GM21526 (cell line): ENCODE results near the gene P2RX3.
"Not testable (repeated sequence)": the region's sequence is repeated elsewhere in the genome, so short reads cannot be mapped to it uniquely, and the experiment has no call there.

Source experiments
- ATAC-seq: cut with Tn5 transposase; IDR thresholded peaks from one replicate; pipeline ENCODE4 v1.9.1; 2021; ENCODE audit warnings: moderate library complexity; ENCODE audit not compliant: unreplicated experiment, low FRiP score

The P2RX3 gene

DNA sequence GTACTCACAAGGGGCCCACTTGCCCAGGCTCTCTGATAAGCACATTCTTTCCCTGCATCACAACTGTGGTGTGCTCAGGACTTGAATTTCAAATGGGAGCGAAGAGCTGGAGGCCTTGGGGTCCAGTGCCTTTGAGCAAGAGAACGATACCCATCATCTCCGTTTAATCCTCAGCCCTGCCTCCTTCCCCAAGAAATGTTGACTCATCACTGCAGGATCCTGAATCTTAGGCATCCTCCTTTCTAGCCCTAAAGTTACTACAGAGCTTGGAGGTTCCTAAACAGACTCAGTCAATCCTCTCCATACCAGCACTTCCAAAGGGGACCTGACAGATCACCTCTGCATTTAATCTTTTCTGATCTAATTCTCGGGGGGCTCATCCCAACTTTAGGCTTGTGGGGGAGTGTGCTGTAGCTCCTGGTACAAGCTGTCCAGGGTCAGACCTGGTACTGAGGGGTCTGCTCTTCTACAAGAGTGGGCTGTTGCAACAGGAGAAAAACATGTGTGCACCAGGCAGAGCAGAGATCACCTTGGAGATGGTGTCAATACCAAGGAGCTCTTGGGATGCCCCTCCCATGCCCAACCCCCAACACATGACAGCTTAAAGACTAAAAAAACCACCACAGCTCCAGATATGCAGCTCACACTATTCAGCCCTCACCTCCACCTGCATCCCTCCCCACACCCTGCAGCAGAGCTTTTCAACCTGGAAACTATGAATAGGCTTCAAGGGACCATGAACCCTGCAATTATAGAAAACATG lies 56.2 kb downstream of the P2RX3 start:
- no peak for ATAC-seq

- no peak for ATAC-seq
Measured at GRCh38 chr11:57395905-57396623, 57.9 kb downstream of the P2RX3 start.

DNA sequence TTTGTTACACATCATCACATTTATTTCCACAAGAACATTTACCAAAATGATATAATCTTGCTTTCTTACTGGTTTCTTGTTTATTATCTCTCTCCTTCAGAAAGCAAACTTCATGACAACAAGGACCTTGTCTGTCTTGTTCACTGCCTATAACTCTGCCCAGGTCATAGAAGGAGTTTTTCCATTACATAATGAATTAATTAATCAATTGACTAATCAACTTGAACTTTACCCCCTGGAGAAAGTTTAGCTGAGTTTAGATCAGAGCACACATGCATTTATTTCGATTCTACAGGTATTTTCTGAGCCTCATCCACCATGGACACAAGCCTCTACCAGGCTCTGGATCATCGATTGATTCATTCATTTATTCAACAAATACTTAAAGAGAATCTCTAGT lies 58.6 kb downstream of the P2RX3 start:
- ATAC-seq: no peak

DNA sequence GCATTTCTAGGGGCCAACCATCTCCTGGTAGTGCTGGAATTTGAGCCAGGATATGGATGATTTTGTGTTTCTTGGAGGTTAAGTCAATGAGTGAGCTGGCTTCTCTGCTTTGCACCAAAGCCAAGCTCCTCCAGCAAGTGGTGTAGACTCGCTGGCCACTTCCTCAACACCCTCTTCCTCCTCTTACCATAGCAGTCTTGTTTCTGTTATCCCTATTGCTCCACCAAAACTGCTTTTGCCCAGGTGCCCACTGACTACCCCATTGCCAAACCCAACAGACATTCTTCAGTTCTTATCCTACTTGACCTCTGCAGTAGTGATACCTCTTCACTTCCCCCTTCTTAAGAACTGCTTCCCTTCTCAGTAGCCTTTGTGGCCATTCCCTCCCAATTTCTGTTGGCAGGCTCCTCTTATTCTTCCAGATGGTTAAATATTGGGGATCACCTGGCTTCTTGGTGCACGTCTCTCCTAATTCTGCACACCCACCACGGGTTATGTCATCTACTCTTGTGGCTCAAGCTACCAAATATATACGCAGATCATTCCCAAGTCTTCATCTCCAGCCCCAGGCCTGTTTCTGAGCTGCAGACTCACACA lies 59.3 kb downstream of the P2RX3 start:
- ATAC-seq: no peak

DNA sequence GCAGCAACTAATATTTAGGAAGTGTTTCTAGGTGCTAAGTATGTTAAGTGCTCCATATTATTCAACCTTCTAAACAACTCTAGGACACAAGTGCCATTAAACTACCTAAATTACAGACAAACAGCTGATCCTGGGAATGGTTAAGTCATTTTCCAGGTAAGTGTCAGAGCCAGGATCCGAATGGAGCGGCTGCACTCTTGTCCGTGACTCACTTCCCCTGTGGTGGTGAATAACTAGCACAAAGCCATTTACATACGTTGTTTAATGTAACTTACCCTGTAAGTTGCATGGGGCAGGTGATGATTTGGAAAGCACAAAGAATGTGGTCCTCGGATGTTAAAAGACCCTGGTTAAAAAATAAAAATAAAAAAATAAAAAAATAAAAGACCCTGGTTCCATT lies 61.1 kb downstream of the P2RX3 start:
- ATAC-seq: no peak

DNA sequence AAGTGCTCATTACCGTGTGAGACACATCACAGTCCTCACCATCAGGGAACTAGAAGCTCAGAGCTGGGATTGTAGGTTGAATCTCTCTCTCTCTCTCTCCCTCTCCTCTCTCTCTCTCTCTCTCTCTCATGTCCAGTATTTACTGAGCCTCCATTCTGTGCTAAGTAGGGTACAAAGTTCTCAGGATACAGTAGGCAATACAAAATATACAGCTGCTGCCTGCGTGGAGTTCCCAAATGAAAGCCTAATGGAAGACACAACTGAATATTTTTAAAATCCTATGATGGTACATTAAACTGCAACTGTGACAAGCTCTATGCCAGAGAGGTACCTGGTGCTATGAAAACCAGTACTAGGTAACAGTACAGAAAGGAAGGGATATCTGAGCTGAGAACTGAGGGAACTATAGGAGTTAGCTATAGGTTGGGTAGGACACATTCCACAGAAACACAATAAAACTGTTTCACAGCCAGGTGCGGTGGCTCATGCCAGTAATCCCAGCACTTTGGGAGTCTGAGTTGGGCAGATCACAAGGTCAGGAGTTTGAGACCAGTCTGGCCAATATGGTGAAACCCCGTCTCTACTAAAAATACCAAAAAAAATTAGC lies 61.9 kb downstream of the P2RX3 start:
- ATAC-seq: no peak

- ATAC-seq: no peak
Measured at GRCh38 chr11:57402188-57403002, 64.2 kb downstream of the P2RX3 start.

GRCh38 chr11:57403003-57403801 lies 65.0 kb downstream of the P2RX3 start:
- not testable (repeated sequence) for ATAC-seq

- ATAC-seq: no peak
Measured at GRCh38 chr11:57403802-57404147, 65.6 kb downstream of the P2RX3 start.

DNA sequence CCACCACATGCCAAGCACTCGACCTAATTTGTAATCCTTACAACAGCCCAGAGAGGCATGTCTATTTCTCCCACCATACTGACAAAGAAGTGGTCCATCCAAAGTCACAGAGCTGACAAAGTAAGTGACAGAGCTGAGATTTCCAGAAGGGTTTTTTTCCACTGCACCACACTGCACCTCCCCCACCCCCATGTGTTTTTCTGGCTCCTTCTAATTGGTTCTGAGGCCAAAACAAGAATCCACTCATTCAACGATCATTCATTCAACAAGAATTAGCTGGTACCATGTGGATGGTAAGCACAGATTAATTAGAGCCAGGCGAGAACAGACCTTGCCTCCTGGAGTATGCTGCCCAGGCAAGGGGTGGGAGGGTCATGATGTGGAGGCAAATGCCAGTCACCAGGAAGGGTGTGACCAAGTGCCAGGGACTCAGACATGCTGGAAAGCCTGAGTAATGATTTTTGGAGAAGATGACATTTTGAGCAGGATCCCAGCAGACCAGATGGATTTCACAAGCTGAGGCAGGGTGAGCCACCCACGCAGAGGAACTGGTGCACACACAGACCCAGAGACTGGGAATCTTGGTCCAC lies 67.2 kb downstream of the P2RX3 start:
- no peak for ATAC-seq

DNA sequence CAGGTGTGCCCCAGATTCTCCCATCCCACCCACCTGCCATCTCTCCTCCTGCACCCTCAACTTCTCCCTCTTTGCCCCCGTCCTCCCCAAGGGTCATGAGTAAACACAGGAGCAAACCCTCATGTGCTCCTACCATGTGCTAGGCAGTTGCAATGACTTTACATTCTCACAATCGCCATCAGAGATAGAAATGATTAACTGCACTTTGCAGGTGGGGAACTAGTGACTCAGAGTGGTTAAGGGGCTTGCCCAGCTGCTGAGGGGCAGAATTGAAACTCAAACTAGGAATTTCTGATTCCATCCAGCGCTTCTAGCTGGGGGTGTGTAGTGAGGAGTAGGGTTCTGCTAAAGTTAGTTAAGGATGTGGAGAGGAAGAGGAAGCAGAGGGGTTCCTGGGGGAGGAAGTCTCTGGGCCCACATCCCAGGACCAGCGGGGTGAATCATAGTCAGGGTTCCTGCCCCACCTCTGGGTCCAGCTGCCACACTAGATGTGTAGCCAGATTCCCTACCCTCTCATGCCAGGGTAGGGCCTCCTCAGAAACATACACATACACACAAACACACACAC lies 68.3 kb downstream of the P2RX3 start:
- no peak for ATAC-seq

DNA sequence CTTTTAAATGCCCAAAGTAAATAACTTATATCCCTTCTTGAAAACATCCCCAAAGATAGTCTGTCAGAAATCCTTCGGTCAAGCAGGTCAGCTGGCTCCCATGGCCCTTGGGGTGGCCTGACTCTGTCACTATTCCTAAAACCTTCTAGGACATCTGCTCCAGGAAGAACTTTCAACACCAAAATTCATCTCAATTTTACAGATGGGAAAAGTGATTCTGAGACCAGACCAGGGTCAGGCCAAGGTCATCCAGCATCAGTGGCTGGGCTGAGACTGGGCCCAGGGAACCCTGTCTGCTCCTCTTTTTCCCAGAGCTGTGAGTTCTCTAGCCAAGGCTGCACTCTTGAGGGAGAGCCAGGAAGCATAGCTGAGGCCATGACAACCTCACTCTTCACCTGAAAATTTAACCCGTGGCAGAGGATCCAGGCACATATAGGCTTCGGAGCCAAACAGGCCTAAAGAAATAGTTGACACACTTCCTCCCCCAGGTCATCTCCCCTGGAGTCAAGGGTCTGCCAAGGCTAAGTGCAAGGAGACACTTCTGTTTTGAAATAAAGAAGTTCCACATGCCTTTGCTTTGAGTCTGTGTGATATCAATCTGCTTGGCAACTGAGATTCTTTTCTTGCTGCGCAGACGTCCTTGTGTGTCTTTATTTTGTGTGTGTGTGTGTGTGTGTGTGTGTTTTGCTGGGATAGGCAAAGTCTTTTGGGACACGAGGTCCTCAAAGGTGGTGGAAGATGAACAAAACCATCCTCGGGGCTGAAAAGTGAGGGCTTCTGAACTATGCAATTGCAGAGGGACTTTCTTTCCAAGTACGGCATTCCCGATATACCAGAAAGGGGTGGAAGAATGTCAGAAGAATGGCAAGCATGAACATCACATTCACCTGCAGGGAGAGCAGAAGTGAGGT lies 69.1 kb downstream of the P2RX3 start:
- no peak for ATAC-seq

GRCh38 chr11:57407941-57408475 lies 69.9 kb downstream of the P2RX3 start:
- ATAC-seq: no peak

GRCh38 chr11:57408771-57409170 lies 70.6 kb downstream of the P2RX3 start:
- ATAC-seq: no peak

DNA sequence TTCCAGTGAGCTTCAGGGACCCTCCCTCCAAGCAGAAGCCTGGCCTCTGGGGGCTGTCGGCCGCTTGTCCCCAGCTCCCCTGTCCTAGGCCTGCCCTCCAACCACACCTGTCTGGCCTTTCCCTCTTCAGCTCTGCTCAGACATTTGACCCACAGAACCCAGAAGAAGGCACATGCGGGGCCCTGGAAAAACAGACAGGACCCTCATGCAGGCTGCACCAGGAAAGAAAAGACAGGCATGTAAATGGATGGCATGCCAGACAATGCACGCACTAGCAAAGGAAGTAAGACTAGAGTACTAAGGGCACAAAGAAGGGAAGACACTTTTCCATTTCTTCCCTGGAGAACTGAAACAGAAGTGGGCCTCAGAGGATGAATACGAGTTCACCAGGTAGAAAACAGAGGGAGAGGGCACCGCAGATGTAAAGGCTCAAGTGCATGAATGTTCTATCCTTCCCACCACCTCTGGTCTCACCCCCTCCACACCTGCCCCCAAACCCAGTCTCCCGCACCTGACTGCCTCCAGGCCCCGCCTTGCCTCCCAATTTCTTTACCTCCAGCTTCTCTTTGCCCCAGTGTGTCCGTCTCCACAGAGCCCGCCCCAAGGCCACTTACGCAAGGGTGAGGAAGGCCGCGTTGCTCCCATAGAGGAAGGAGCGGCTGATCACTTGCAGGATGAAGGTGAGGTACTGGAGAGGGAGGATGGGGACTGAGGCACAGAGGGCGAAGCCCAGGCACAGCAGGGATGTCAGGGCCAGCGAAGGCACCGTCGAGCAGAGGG lies 71.4 kb downstream of the P2RX3 start:
- ATAC-seq: no peak

DNA sequence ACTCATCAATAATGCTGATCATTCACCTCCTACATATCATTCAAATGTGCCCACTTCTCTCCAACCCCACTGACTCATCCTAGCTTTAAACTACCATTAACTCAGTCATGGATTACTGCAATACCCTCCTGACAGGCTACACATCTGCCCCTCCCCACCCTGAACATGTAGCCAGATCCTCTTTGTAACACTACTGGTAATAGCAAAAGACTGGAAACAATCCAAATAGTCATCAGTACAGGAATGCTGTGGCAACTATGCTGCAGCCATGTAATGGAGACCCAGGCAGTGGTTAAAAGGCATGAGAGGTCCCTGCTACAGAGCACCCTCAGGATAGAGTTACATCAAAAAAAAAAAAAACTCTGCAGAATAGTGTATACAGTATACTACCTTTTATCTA lies 72.1 kb downstream of the P2RX3 start:
- ATAC-seq: no peak

DNA sequence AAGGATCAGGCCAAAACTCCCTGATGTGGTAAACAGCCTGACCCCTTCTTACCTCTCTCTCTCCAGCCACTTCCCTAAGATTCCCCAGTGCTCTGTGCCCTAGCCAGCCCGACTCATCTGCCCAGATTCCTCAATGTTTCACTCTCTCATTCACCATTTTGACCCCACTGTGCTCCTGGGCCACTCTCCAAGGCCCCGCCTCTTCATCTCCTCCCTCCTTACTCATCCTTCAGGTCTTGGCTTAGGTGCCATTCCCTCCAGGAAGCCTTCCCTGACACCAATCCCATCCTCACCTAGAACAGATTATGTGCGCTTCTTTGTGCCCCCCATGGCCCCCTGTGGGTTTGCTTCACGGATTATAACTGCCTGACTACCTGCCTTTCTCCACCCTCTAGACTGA lies 75.5 kb downstream of the P2RX3 start:
- ATAC-seq: no peak
